HEK293T (cell line): ENCODE data around the gene TGFBR3.

Experiments used
- CTCF ChIA-PET: fragments of 350-600 bp; formaldehyde crosslinking; extraction: SDS; loops from one replicate; lab custom pipeline; 2021; ENCODE audit warnings: antibody characterized with exemption, inconsistent platforms; lab: Yijun Ruan, JAX
- POLR2A ChIA-PET: fragments of 350-600 bp; formaldehyde crosslinking; extraction: SDS; loops from one replicate; lab custom pipeline; 2020; ENCODE audit warnings: antibody characterized with exemption, inconsistent platforms; lab: Yijun Ruan, JAX
- DNase-seq: peaks from one replicate; pipeline ENCODE4 v3.0.0; 2012; ENCODE audit warnings: mixed read lengths; ENCODE audit errors: extremely low spot score
- ARNT ChIP-seq: fragments of 450-650 bp; IDR thresholded peaks from 2 replicates; pipeline ENCODE4 v1.6.1; 2017; ENCODE audit warnings: mild to moderate bottlenecking
- BHLHE40 ChIP-seq: fragments of 450-650 bp; IDR thresholded peaks from 2 replicates; pipeline ENCODE4 v1.6.1; 2016; ENCODE audit warnings: mild to moderate bottlenecking, moderate library complexity, borderline replicate concordance
- CTBP1 ChIP-seq: fragments of 450-650 bp; IDR thresholded peaks from 2 replicates; pipeline ENCODE4 v1.6.1; 2016; ENCODE audit warnings: borderline replicate concordance
- ELF4 ChIP-seq: fragments of 450-650 bp; IDR thresholded peaks from 2 replicates; pipeline ENCODE4 v1.6.1; 2017; ENCODE audit warnings: antibody characterized with exemption
- FOXA1 ChIP-seq: fragments of 450-650 bp; IDR thresholded peaks from 2 replicates; pipeline ENCODE4 v1.6.1; 2016; ENCODE audit warnings: mild to moderate bottlenecking
- FOXK2 ChIP-seq: fragments of 450-650 bp; IDR thresholded peaks from 2 replicates; pipeline ENCODE4 v1.6.1; 2016; ENCODE audit warnings: mild to moderate bottlenecking
- FOXM1 ChIP-seq: fragments of 450-650 bp; IDR thresholded peaks from 2 replicates; pipeline ENCODE4 v1.6.1; 2017; ENCODE audit warnings: mild to moderate bottlenecking, borderline replicate concordance
- HDGF ChIP-seq: fragments of 450-650 bp; IDR thresholded peaks from 2 replicates; pipeline ENCODE4 v1.6.1; 2017; ENCODE audit warnings: antibody characterized with exemption, borderline replicate concordance
- L3MBTL2 ChIP-seq: fragments of 450-650 bp; conservative IDR thresholded peaks from 2 replicates; pipeline ENCODE4 v1.6.1; 2016; ENCODE audit warnings: mild to moderate bottlenecking
- LEF1 ChIP-seq: fragments of 450-650 bp; IDR thresholded peaks from 2 replicates; pipeline ENCODE4 v1.6.1; 2017; ENCODE audit warnings: mild to moderate bottlenecking, borderline replicate concordance
- NFRKB ChIP-seq: fragments of 450-650 bp; IDR thresholded peaks from 2 replicates; pipeline ENCODE4 v1.6.1; 2016; ENCODE audit warnings: mild to moderate bottlenecking, moderate library complexity
- PKNOX1 ChIP-seq: fragments of 450-650 bp; IDR thresholded peaks from 2 replicates; pipeline ENCODE4 v1.6.1; 2016
- SP1 ChIP-seq: fragments of 450-650 bp; IDR thresholded peaks from 2 replicates; pipeline ENCODE4 v1.6.1; 2017
- SUZ12 ChIP-seq: fragments of 450-650 bp; IDR thresholded peaks from 2 replicates; pipeline ENCODE4 v1.6.1; 2016; ENCODE audit warnings: mild to moderate bottlenecking
- TARDBP ChIP-seq: fragments of 450-650 bp; IDR thresholded peaks from 2 replicates; pipeline ENCODE4 v1.6.1; 2016
- ZNF384 ChIP-seq: fragments of 450-650 bp; IDR thresholded peaks from 2 replicates; pipeline ENCODE4 v1.6.1; 2016

The TGFBR3 gene

GRCh38 chr1:91745640-91746373, 140.1 kb downstream of the TGFBR3 start:
- ChIA-PET POLR2A (interaction anchor here (1.8 kb wide), 1 partner anchor 8 kb away, joined by 5 read pairs; no protein-coding TSS in a partner anchor), CTCF (no interaction called here)
- DNase-seq = no peak
- TF ChIP-seq SP1 (no peak), FOXA1 (no peak), L3MBTL2 (no peak), ZNF384 (no peak), ELF4 (no peak), PKNOX1 (no peak), NFRKB (no peak), BHLHE40 (no peak), LEF1 (no peak), HDGF (no peak), CTBP1 (no peak), SUZ12 (no peak), FOXM1 (no peak), TARDBP (no peak), ARNT (no peak), FOXK2 (no peak)

- no peak for TF ChIP-seq HDGF
- no peak for TF ChIP-seq PKNOX1
- no peak for TF ChIP-seq FOXA1
- no peak for TF ChIP-seq FOXM1
- no peak for TF ChIP-seq ZNF384
- TF ChIP-seq SP1 = no peak
- TF ChIP-seq LEF1 = no peak
- TF ChIP-seq TARDBP = no peak
- no peak for TF ChIP-seq ARNT
- TF ChIP-seq SUZ12 = no peak
- TF ChIP-seq ELF4 = no peak
- no peak for TF ChIP-seq FOXK2
- TF ChIP-seq CTBP1 = no peak
- TF ChIP-seq L3MBTL2 = no peak
- no peak for TF ChIP-seq NFRKB
- TF ChIP-seq BHLHE40 = no peak
- ChIA-PET CTCF (no interaction called here), POLR2A (interaction anchor here (1.8 kb wide), 1 partner anchor 8 kb away, joined by 5 read pairs; no protein-coding TSS in a partner anchor)
- DNase-seq = no peak
Observed at GRCh38 chr1:91744953-91745639, 140.9 kb downstream of the TGFBR3 start.

- no peak for DNase-seq
- POLR2A ChIA-PET = no interaction called here
- TF ChIP-seq FOXK2 (no peak), SUZ12 (no peak), BHLHE40 (no peak), TARDBP (no peak), SP1 (no peak), ARNT (no peak), CTBP1 (no peak), FOXA1 (no peak), ZNF384 (no peak), HDGF (no peak), PKNOX1 (no peak), L3MBTL2 (no peak), NFRKB (no peak)
- CTCF ChIA-PET = interaction anchor here (0.6 kb wide), 1 partner anchor 20 kb away, joined by 3 read pairs; no protein-coding TSS in a partner anchor
Observed at GRCh38 chr1:91742848-91743292, 143.1 kb downstream of the TGFBR3 start.

- CTCF ChIA-PET = no interaction called here
- POLR2A ChIA-PET = no interaction called here
- no peak for DNase-seq
- TF ChIP-seq ZNF384 (no peak), FOXM1 (no peak), HDGF (no peak), PKNOX1 (no peak), BHLHE40 (no peak), LEF1 (no peak), NFRKB (no peak), L3MBTL2 (no peak), SUZ12 (no peak), FOXK2 (no peak), TARDBP (no peak)
Observed at GRCh38 chr1:91741906-91742305, 144.0 kb downstream of the TGFBR3 start.

GRCh38 chr1:91741301-91741700, 144.7 kb downstream of the TGFBR3 start:
- CTCF ChIA-PET = no interaction called here
- no peak for TF ChIP-seq BHLHE40
- no peak for TF ChIP-seq HDGF
- POLR2A ChIA-PET = no interaction called here
- no peak for DNase-seq
